GM18526 (cell line): Measurements from ENCODE around the gene HMGCL.

Experiments used
- POLR2A ChIP-seq: IDR thresholded peaks from 3 replicates; pipeline ENCODE4 v1.6.1; 2011; ENCODE audit not compliant: insufficient read length; ENCODE audit errors: extremely low read depth

The HMGCL gene

GRCh38 chr1:23836037-23836436, 10.8 kb upstream of the HMGCL start:
- TF ChIP-seq POLR2A: no peak

- no peak for TF ChIP-seq POLR2A
Measured at GRCh38 chr1:23827717-23828116, 2.5 kb upstream of the HMGCL start.

GRCh38 chr1:23825762-23826522, 713 bp upstream of the HMGCL start:
- no peak for TF ChIP-seq POLR2A

GRCh38 chr1:23824711-23825075, 536 bp downstream of the HMGCL start:
- no peak for TF ChIP-seq POLR2A

- no peak for TF ChIP-seq POLR2A
Measured at GRCh38 chr1:23823767-23824166, 1.5 kb downstream of the HMGCL start.

GRCh38 chr1:23817633-23818032, 7.6 kb downstream of the HMGCL start:
- TF ChIP-seq POLR2A: no peak

GRCh38 chr1:23816906-23817305, 8.3 kb downstream of the HMGCL start:
- TF ChIP-seq POLR2A: no peak

- no peak for TF ChIP-seq POLR2A
Measured at GRCh38 chr1:23816361-23816760, 8.9 kb downstream of the HMGCL start.

- no peak for TF ChIP-seq POLR2A
Measured at GRCh38 chr1:23814016-23814415, 11.2 kb downstream of the HMGCL start.

GRCh38 chr1:23810818-23811540, 14.2 kb downstream of the HMGCL start:
- TF ChIP-seq POLR2A: no peak

GRCh38 chr1:23809751-23810171, 15.5 kb downstream of the HMGCL start:
- TF ChIP-seq POLR2A: no peak

GRCh38 chr1:23807453-23807852, 17.8 kb downstream of the HMGCL start:
- TF ChIP-seq POLR2A: no peak

GRCh38 chr1:23806280-23806679, 18.9 kb downstream of the HMGCL start:
- no peak for TF ChIP-seq POLR2A

- no peak for TF ChIP-seq POLR2A
Measured at GRCh38 chr1:23805025-23805424, 20.2 kb downstream of the HMGCL start.

- no peak for TF ChIP-seq POLR2A
Measured at GRCh38 chr1:23804183-23804835, 20.9 kb downstream of the HMGCL start.

GRCh38 chr1:23803674-23804073, 21.6 kb downstream of the HMGCL start:
- TF ChIP-seq POLR2A: no peak

GRCh38 chr1:23801876-23802275, 23.4 kb downstream of the HMGCL start:
- TF ChIP-seq POLR2A: no peak

GRCh38 chr1:23801338-23801748, 23.9 kb downstream of the HMGCL start:
- no peak for TF ChIP-seq POLR2A
